CD14-positive monocyte (primary cell): ENCODE results near the gene PAGE2B. TPM values are rescaled to one million over a fixed set of nuclear protein-coding genes. Genes with fewer than 3 reads are reported as not detected.

Experiments used
- DNase-seq, 3 donors: peaks; one replicate each; pipeline ENCODE4 v3.0.0-alpha.2; 2011 to 2022
- H2AFZ ChIP-seq: 2 replicates; pipeline ENCODE4 v1.6.0; 2012; ENCODE audit warnings: mild to moderate bottlenecking, low read depth, low read length, inconsistent platforms; ENCODE audit not compliant: insufficient read depth, poor library complexity, severe bottlenecking
- H3K27ac ChIP-seq, 2 donors: 1 replicate in 1 of 2; 2 replicates in 1 of 2; pipeline ENCODE4 v1.5.1; 2012 to 2013; ENCODE audit warnings: low read length in 2 of 2, control low read depth in 1 of 2, inconsistent platforms in 1 of 2, low read depth in 1 of 2, mild to moderate bottlenecking in 1 of 2
- H3K27me3 ChIP-seq, 2 donors: one replicate each; pipeline versions ENCODE4 v1.6.0 to v1.6.1; 2011 to 2013; ENCODE audit warnings: low read length in 2 of 2; ENCODE audit not compliant: control insufficient read depth in 2 of 2, insufficient read depth in 2 of 2
- H3K36me3 ChIP-seq, 2 donors: replicated peaks in 1 of 2; 1 replicate in 1 of 2; 2 replicates in 1 of 2; pipeline versions ENCODE4 v1.5.1 to v1.6.1; 2012 to 2013; ENCODE audit warnings: low read length in 2 of 2, control low read depth in 1 of 2, inconsistent platforms in 1 of 2, mild to moderate bottlenecking in 1 of 2; ENCODE audit not compliant: insufficient read depth in 2 of 2, control insufficient read depth in 1 of 2
- H3K4me1 ChIP-seq, 2 donors: 1 replicate in 1 of 2; 2 replicates in 1 of 2; pipeline versions ENCODE4 v1.5.1 to v1.6.1; 2012 to 2013; ENCODE audit warnings: low read length in 2 of 2, control low read depth in 1 of 2, inconsistent platforms in 1 of 2, mild to moderate bottlenecking in 1 of 2, moderate library complexity in 1 of 2; ENCODE audit not compliant: insufficient read depth in 2 of 2, control insufficient read depth in 1 of 2
- H3K4me2 ChIP-seq: replicated peaks from 2 replicates; pipeline ENCODE3; 2012; ENCODE audit warnings: low read length, moderate library complexity, mild to moderate bottlenecking; ENCODE audit not compliant: poor library complexity, severe bottlenecking; ENCODE audit errors: extremely low read depth
- H3K4me3 ChIP-seq, 3 experiments: fragments of 200-600 bp in 1 of 3; sonication (generic) in 1 of 3; replicated peaks in 1 of 3; 1 replicate in 2 of 3; 2 replicates in 1 of 3; pipeline ENCODE4 v1.5.1; 2011 to 2013; ENCODE audit warnings: low read length in 3 of 3, mild to moderate bottlenecking in 3 of 3, control low read depth in 2 of 3, low read depth in 2 of 3, inconsistent platforms in 1 of 3, moderate library complexity in 1 of 3
- H3K79me2 ChIP-seq: 2 replicates; pipeline ENCODE4 v1.6.0; 2012; ENCODE audit warnings: mild to moderate bottlenecking, control low read depth, inconsistent platforms, low read length, moderate library complexity; ENCODE audit not compliant: insufficient read depth
- H3K9ac ChIP-seq: 2 replicates; pipeline ENCODE4 v1.6.0; 2017; ENCODE audit warnings: low read length, mild to moderate bottlenecking; ENCODE audit not compliant: insufficient read depth, poor library complexity, severe bottlenecking
- H3K9me3 ChIP-seq, 2 donors: replicated peaks in 1 of 2; 1 replicate in 1 of 2; 2 replicates in 1 of 2; pipeline versions ENCODE4 v1.5.1 to v1.6.1; 2012 to 2013; ENCODE audit warnings: low read length in 2 of 2, control low read depth in 1 of 2; ENCODE audit not compliant: control insufficient read depth in 1 of 2, insufficient read depth in 1 of 2
- H4K20me1 ChIP-seq: 2 replicates; pipeline ENCODE4 v1.6.0; 2012; ENCODE audit warnings: mild to moderate bottlenecking, low read length, control low read depth, moderate library complexity; ENCODE audit not compliant: insufficient read depth
- H3K27ac Mint-ChIP-seq, 7 donors: one replicate each; pipeline ENCODE4 v1.8.0; 2020; ENCODE audit warnings: mild to moderate bottlenecking in 7 of 7, mixed read lengths in 7 of 7, moderate library complexity in 6 of 7, inconsistent platforms in 2 of 7
- H3K27me3 Mint-ChIP-seq, 3 donors: one replicate each; pipeline ENCODE4 v1.8.0; 2021 to 2022; ENCODE audit warnings: low read depth in 3 of 3, mild to moderate bottlenecking in 3 of 3, mixed read lengths in 3 of 3, moderate library complexity in 3 of 3, inconsistent platforms in 1 of 3
- H3K36me3 Mint-ChIP-seq, 2 donors: one replicate each; pipeline ENCODE4 v1.8.0; 2020; ENCODE audit warnings: mixed read lengths in 2 of 2, inconsistent platforms in 1 of 2, mild to moderate bottlenecking in 1 of 2
- H3K4me1 Mint-ChIP-seq: one replicate; pipeline ENCODE4 v1.8.0; 2020; ENCODE audit warnings: mild to moderate bottlenecking, mixed read lengths
- H3K4me3 Mint-ChIP-seq, 2 donors: one replicate each; pipeline ENCODE4 v1.8.0; 2020; ENCODE audit warnings: mild to moderate bottlenecking in 2 of 2, mixed read lengths in 2 of 2, moderate library complexity in 1 of 2
- H3K9me3 Mint-ChIP-seq, 7 donors: one replicate each; pipeline ENCODE4 v1.8.0; 2020 to 2022; ENCODE audit warnings: mixed read lengths in 7 of 7, mild to moderate bottlenecking in 6 of 7, moderate library complexity in 6 of 7, inconsistent platforms in 2 of 7
- WGBS: methylation state at CpG from one replicate; pipeline ENCODE4 v1.1.5; 2013; ENCODE audit warnings: missing lambda C conversion rate; ENCODE audit not compliant: insufficient coverage; 5-methylcytosine and 5-hydroxymethylcytosine counted together
- intact Hi-C, 2 donors: fragments of 100-400 bp; cut with micrococcal nuclease; formaldehyde crosslinking; loops; one replicate each; pipeline versions ENCODE4 v1.15.0 to v1.15.1; 2023
- polyA plus RNA-seq, 3 donors: library from polyadenylated mRNA; depleted of rRNA in 1 of 3; unstranded in 2 of 3; stranded (reverse) in 1 of 3; fragments of 300-500 nt in 2 of 3; fragments of >200 nt in 1 of 3; fragmentation: Illumina TruSeq in 2 of 3; gene quantifications; 1 replicate in 2 of 3; 2 replicates in 1 of 3; pipeline ENCODE4 v1.2.3, GENCODE V29; 2012 to 2021
- TF ChIP-seq, protein P1 (sequence below): fragments of 200-600 bp; IDR thresholded peaks from one replicate; pipeline ENCODE4 v1.8.0; 2022; ENCODE audit warnings: antibody characterized with exemption, mild to moderate bottlenecking

PAGE2B gene
- polyA plus RNA-seq, 3 donors, result not detected

DNA sequence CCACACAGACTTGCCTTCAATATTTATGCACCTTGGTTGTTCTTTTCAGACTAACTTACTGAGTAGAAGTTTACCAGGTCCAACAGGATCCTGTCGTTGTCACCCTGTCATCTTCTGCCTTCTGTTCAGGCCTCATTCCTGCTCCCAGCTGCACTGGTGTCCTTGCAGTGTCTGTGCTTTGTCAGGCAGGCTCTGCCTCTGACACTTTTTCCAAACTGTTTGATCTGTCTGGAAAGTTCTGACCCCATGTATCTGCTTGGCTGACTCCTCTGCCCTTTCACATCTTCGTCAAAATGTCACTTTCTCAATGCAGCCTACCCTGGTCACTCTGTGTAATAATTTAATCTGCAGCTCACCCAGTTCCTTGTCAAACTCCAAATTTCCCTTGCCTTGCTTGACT, 23.9 kb downstream of the PAGE2B start:
- TF ChIP-seq, protein P1, sequence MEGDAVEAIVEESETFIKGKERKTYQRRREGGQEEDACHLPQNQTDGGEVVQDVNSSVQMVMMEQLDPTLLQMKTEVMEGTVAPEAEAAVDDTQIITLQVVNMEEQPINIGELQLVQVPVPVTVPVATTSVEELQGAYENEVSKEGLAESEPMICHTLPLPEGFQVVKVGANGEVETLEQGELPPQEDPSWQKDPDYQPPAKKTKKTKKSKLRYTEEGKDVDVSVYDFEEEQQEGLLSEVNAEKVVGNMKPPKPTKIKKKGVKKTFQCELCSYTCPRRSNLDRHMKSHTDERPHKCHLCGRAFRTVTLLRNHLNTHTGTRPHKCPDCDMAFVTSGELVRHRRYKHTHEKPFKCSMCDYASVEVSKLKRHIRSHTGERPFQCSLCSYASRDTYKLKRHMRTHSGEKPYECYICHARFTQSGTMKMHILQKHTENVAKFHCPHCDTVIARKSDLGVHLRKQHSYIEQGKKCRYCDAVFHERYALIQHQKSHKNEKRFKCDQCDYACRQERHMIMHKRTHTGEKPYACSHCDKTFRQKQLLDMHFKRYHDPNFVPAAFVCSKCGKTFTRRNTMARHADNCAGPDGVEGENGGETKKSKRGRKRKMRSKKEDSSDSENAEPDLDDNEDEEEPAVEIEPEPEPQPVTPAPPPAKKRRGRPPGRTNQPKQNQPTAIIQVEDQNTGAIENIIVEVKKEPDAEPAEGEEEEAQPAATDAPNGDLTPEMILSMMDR, result no peak
- Mint-ChIP-seq H3K36me3 (no peaks in the 10 kb centered on the region), H3K27me3 (peaks cover 0 to 2% (median 1%) of the 10 kb centered on the region in 3 donors), H3K9me3 (no peaks in the 10 kb centered on the region), H3K4me1 (no peaks in the 10 kb centered on the region), H3K27ac (no peak overlapping the region), H3K4me3 (no peak overlapping the region)
- Histone ChIP-seq H3K27ac (no peak overlapping the region), H3K9me3 (no peaks in the 10 kb centered on the region), H3K9ac (no peak overlapping the region), H3K4me2 (no peak overlapping the region), H3K4me3 (no peak overlapping the region), H2AFZ (no peak overlapping the region), H3K27me3 (peaks cover 0 to 2% of the 10 kb centered on the region in 2 donors), H3K36me3 (no peaks in the 10 kb centered on the region), H3K4me1 (no peaks in the 10 kb centered on the region), H4K20me1 (no peaks in the 10 kb centered on the region), H3K79me2 (no peaks in the 10 kb centered on the region)
- no peak for DNase-seq
- intact Hi-C loops, result no loop called here
- WGBS, result 73% methylated on average over 2 of the region's 2 CpGs

- Mint-ChIP-seq H3K9me3 (peaks cover 0 to under 1% (median 0%) of the 10 kb centered on the region in 7 donors), H3K27ac (no peak overlapping the region)
Measured at GRCh38 chrX:55099162-55099561, 24.3 kb downstream of the PAGE2B start.

More at GRCh38 chrX:55099162-55099561, 24.3 kb downstream of the PAGE2B start:
- TF ChIP-seq, protein P1, result no peak
- H3K4me2 ChIP-seq, result no peak overlapping the region
- H4K20me1 ChIP-seq, result no peaks in the 10 kb centered on the region
- no peak overlapping the region for H3K27ac ChIP-seq
- Mint-ChIP-seq H3K27me3 (peaks cover 0 to 2% (median 1%) of the 10 kb centered on the region in 3 donors), H3K4me1 (no peaks in the 10 kb centered on the region), H3K36me3 (no peaks in the 10 kb centered on the region), H3K4me3 (no peak overlapping the region)
- no peak for DNase-seq
- H3K9me3 ChIP-seq, result no peaks in the 10 kb centered on the region
- no CpG with 5 or more reads among the region's 1 CpG for WGBS
- H3K4me3 ChIP-seq, result no peak overlapping the region
- H3K27me3 ChIP-seq, result peaks cover 0 to 2% of the 10 kb centered on the region in 2 donors
- H3K36me3 ChIP-seq, result no peaks in the 10 kb centered on the region
- no peak overlapping the region for H2AFZ ChIP-seq
- no peaks in the 10 kb centered on the region for H3K79me2 ChIP-seq
- no peaks in the 10 kb centered on the region for H3K4me1 ChIP-seq
- no peak overlapping the region for H3K9ac ChIP-seq
- intact Hi-C loops, result no loop called here
